T-helper 2 cell (primary cell): ENCODE results near the gene CFAP299.
A peak's percentile ranks its signal among the peaks of the same experiment; 100 is the strongest.
"Not testable (repeated sequence)": the region's sequence is repeated elsewhere in the genome, so short reads cannot be mapped to it uniquely, and the experiment has no call there.

Source experiments
- DNase-seq, 5 experiments: peaks; one replicate each; pipeline versions ENCODE4 v3.0.0 to v3.0.0-alpha.2; 2012 to 2022

CFAP299 gene

DNA sequence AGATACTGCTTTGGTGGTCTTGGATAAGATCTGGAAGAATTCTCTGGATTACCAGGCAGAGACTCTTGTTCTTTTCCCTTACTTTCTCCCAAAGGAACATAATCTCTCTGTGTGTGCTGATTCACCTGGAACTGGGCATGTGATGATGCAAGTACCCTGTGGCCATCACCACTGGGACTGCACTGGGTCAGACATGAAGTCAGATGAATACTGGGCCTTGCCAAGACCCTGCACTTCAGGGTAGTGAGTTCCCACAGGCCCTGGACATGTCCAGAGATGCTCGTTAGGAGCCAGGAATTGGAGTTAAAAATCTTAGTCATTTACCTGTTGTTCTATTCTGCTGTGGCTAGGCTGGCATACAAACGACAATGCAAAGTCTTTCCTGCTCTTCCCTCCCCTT is 404.8 kb downstream of the CFAP299 start:
- DNase-seq: no peak

DNA sequence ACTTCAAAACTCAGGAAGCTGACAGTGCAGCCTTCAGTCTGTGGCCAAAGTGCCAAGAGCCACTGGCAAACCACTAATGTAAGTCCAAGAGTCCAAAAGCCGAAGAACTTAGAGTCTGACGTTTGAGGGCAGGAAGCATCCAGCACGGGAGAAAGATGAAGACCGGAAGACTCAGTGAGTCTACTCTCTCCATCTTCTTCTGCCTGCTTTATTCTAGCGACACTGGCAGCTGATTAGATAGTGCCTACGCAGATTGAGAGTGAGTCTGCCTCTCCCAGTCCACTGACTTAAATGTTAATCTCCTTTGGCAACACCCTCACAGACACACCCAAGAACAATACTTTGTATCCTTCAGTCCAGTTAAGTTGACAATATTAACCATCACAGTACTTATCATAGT is 414.0 kb downstream of the CFAP299 start:
- not testable (repeated sequence) for DNase-seq

DNA sequence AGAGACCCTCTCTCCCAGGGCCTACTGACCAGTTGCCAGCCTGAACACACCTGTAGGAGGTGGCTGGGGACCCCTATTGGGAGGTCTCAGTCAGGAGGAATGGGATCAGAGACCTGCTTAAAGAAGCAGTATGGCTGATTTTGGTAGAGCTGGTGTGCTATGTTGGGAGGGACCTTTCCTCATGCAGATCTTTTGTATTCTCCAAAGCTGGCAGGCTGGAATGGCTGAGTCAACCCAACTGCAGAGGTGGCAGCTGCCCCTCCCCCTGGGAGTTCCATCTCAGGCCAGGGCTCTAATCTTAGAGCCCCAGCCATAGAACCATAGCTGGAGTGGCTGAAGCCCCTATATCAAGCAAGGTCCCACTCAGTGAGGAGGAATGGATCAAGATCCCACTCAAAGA is 415.7 kb downstream of the CFAP299 start:
- DNase-seq: no peak

DNA sequence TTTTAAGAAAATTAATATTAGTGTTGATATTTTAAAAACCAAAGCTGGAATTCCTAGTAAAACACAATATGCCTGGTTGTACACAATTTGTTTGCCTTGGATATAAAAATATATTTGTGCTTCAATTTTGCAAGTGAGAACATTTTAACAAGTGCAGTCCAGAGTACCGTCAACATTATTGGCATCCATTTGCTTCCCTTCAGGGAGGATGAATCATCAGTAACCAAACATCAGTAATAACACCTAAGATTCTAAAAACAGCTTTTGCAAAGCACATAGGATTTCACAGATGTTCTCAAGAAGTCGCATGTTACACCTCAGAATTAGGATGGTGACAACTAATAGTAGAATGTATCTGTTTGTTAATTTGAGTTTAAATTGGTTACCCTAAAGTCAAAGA is 432.4 kb downstream of the CFAP299 start:
- no peak for DNase-seq

DNA sequence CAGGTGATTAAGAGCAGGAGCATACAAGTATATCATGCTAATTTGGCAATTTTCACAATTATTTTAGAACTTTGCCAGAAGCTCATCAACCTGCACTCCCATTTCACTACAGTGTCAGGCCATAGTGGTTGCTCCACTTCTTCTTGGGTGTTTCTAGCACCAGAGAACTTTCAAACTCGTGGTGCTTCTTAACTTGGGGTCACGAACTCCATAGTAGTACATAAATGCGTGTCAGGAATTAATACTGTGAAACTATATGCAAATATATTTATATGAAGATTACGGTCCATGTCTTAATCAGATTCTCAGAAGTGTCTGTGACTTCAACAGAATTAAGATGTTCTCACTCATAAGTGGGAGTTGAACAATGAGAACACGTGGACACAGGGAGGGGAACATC is 440.6 kb downstream of the CFAP299 start:
- DNase-seq: no peak

DNA sequence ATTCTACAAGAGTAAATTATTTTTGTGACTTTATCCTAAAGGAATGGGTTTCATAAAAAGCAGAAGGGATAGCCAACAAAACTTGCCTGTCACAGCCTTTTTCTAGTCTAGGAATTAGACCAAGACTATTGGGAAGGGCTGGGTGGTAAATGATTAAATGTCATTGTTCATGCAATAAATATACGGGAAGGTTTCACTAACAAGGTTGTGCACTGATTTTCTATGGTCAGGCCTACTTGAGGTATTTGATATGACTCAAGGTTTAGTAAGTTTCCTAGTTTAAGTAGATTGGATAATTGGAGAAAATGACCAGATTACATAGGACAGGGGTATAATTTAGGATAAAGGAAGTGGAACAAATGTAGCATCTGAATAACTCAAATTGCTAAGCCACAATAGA is 445.9 kb downstream of the CFAP299 start:
- DNase-seq: no peak

DNA sequence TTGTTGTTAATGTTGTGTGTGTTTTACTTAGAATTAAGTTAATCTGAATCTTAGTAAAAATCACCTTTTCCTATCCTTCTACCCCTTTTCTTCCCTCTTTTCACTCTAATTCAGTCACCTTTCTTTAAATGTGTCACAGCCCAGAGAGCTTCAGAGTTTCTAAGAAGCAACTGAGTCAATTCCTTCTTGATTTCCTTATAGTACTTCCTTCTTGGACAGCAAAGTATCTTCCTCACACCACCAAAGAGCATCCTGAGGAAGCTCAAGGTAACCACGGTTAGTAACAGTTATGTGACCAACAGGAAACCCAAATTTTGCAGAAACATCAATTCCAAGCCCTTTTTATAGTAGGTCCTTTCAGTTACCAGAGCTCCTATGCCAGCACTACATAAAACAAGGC is 451.8 kb downstream of the CFAP299 start:
- peak in 1 of 5 experiments; percentile 12 for DNase-seq

DNA sequence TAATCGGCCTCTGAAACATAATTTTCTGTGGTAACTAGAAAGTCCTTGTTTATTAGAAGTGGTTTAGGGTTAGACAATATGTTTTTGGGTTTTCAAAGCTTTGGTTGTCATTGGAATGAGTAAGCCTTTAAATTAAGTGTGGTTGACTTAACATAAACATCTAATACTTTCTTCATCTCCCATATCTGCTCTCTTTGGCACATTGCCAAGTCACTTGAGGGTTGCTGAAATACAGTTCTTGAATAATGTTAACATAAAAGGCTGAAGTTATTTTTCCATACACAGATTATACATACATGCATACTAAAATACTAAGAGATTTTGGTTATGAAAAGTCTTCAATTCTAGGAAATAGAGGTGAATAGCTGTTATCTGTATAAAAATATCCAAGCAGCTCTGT is 453.3 kb downstream of the CFAP299 start:
- no peak for DNase-seq

DNA sequence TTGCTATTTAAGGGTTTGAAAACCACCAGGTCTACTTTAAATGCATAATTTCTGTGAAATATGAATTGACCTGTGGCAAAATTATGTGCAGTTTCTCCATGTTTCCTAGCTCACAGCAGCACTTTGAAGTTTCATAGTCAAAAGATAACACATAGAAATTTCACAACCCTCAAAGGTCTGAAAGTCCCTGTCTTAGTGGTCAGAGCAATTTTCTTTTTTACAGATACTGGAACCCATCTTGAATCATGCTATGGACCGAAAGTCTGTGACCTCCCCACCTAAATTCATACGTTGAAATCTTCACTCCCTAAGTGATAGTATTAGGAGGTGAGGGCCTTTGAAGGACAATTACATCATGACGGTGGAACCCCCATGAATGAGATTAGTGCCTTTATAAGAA is 454.6 kb downstream of the CFAP299 start:
- DNase-seq: no peak

DNA sequence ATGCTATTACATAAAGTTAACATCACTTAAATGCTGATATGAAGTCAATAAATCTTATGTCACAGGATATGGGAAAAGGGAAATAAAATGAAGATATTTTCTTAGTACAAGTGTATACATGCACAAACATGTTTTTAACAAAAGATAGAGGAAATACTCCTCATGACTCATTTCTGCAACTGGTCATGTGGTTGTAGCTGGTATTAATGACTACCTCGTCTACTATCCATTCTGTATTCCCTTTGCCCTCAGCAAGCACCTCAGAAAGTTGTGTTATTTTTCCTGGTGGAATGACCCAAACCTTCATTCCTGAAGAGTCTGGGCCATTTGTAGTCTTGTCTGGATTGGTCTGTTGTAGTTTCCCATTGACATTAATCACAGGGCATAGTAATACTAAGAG is 458.1 kb downstream of the CFAP299 start:
- DNase-seq: not testable (repeated sequence)

DNA sequence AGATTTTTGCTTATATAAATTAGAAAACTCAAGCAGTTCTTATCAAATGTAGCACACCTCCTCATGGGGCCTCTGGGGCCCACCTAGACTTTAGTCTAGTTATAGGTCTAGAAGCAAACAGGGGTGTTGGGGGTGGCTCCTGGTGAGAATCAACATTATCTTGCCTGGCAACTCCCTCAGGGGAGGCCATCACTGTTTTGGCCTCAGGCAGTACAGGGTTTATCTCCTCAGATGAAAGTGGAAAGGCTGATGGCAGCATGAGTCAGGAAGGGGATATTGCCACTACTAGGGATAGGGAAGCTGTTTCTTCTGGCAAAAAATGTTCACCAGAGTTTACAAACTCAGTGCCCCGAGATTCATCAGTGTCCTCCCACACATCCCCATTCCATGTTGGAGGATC is 462.6 kb downstream of the CFAP299 start:
- DNase-seq: peak in 1 of 5 experiments; percentile 4

DNA sequence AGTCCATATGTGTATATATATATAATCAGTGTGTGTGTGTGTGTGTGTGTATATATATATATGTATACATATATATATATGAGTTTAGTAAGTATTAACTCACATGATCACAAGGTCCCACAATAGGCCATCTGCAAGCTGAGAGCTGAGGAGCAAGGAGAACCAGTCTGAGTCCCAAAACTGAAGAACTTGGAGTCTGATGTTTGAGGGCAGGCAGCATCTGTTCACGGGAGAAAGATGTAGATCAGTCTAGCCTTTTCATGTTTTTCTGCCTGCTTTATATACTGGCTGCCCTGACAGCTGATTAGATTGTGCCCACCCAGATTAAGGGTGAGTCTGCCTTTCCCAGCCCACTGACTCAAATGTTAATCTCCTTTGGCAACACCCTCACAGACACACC is 465.2 kb downstream of the CFAP299 start:
- peak in 1 of 5 experiments; percentile 12 for DNase-seq

DNA sequence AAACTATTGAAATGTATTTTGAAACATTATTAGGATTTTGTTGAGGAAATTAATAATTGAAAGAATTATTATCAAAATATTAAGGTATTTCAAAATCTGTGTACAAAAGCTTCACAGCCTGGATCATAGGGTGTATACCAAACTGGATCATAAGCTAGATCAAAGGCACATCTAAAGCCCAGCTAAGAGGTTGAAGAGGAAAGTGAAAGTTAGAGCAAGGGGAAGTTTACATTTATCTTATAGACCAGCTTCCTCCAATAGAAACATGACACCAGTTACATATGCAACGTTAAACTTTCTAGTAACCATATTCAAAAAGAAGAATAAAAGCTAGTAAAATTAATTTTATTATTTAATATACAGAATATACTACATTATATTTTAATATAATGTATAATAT is 467.8 kb downstream of the CFAP299 start:
- no peak for DNase-seq

DNA sequence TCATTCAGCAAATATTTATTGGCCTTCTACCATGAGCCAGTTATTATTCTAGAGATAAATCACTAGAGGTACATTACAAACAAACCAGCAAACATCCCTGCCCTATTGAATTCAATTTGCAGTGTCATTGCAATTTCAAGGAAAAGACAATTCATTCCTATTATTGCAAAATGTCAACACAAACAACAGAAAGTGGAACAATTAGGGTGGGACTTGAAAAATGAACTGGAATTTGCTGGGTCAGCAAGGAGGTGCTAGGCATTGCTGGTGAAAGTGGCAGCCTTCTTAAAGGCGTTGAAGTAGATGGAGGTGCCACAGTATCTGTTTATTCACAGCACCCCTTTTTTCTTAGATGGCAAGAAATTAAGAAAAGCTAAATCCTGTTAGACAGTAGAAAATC is 470.9 kb downstream of the CFAP299 start:
- DNase-seq: no peak

DNA sequence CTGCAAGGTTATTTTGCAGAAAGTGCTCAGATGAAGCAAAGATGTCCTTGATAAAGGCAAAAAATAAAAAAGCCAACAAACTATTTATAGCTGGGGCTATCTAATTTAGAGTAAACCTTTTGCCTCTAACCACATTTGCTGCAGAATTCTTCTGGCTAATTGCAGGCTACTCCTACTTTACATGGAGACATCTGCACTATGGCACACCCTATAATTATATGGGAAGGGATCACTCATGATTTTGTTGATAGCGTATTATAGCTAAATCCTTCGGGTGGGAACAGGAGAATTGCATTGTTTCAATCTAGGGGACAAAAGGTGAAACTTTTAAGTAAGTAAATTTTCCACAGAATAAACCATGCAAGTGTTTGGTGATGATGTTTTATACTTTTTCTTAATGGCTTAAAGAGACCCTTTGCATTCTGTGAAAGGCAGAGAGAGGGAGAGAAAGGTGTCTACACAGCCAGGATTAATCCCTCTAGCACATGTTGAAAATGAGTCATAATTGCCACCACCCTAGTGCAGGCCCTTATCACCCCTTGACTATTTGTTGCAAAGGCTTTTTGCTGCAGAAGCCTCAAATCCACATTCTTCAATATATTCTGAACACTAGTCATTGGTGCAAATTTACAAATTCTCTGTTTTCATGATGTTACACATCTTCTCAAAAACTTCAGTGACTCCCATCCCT is 473.7 kb downstream of the CFAP299 start:
- DNase-seq: no peak

DNA sequence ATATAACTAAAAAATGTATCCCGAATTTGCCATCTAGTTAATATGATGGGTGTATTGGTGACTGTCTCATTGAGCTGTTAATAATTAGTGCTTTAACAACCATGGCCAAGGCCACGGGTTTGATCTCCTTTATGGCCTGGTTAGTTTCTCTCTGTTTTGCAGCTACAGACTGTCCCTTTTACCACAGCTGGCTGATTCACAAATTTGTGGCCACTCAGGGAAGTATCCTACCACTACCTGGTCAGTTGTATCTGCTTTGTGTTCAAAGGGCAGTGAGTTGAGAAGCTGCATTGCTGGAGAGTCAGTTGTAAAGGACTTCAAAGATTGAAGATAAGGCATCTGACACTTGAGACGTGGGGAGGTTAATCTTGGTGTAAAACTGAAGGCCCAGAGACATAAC is 475.9 kb downstream of the CFAP299 start:
- DNase-seq: no peak

DNA sequence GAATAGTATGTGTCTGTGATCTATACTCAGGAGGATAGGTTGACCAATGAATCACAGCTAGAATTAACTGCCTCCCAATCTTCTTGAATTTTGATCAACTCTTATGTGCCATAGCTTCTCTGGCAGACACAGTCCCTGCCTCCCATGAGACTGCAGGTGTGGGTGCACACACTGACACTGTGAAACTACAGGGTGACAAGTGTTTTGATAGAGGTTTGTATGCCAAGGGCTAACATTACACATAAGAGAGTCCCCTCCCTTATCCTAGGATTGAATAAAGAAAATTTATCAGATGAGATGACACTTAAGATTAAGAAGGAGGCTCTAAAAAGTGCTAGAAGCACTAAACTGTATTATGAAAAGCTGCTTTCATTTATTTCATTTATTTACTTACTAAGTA is 476.6 kb downstream of the CFAP299 start:
- DNase-seq: no peak

DNA sequence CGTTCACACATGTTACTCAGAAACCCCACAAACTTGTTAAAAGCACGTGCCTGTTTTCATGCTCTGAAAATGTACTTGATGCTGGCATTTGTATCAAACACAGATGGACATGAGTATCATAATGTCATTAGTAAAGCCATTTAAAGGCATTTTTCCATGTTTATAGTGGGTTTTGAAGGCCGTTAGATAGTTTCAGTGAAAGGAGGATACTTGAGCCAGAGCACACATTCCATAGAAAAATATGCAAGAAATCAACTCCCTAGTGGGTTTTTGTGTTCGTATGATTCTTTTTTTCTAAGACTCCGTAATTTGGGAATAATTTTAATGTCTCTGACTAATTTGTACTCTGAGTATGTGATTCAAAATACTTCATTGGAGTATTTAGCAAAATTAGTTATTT is 478.7 kb downstream of the CFAP299 start:
- DNase-seq: no peak

DNA sequence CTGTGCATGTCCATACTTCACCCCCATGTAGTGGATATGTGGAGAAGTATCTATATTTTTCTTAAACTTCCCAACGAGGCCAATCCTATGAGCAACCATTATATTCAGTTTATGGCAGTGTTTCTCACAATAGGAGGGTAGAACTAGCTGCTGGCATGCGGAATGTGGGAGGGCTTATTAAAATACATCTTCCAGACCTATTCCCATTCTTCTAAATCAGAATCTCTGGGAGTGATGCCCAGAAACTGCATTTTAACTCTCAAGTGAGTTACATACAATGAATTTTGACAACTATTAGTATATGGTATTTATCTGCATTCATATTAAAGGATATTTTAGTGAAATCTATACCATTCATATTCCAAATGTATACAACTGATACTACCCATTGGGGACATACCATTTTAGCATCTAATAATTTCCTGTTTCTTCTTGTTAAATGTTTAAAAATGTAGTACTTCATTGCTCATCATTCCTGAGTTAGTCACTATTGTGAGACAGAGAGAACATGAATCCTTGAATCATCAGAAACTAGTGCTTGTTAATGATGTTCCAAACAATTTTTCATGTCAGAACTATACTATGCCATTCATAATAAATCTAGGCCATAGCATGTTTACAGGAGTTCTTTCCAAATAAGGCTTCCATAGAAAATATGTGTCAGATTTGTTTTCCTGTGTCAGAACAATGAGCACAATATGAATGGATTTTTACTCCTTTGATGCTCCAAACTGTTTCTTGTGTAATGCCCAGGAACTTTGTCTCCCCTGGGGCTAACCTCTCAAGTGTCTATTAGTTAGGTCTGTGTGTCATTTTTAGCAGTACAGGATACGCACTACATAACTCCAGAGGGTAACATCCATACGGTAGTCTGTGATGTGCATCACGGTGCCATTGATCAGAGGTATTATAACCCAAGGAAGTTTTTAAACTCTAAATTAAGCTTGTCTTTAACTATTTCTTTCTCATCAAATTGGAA is 496.1 kb downstream of the CFAP299 start:
- DNase-seq: no peak

DNA sequence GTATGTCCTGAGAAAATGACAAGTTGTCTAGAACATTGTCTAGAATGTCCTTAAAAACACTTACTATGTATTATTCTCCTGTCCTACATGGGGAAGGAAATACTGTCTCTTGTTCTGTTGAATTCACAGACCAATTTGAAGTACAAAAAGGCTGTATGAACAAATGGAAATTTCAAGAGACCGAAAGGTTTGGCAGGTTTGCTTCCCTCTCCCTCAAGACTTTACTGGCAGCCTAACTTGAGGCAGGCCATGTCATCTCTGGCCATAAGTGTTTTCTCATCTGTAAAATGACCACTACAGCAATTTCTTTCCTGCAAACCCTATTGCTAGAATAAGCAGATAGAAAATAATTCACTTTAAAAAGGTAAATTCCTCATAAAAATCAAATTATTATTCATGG is 503.8 kb downstream of the CFAP299 start:
- DNase-seq: no peak

DNA sequence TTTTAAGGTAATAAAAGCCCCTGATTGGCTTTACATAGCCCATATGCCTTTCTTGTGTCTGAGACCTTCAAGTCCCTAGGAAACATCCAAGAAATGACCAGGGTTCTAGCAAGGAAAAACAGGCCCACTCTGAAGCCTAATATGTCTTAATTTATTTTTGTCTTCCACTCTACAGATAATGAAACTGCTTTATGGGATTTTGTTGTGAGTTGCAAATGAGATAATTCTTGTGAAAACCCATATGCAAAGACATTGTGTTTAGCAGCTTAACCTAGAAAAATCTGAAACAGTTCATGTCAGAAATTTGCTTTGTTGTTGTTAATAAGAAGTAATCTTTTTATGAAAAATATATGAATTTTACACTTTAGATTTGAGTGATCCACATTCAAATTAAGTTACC is 504.3 kb downstream of the CFAP299 start:
- no peak for DNase-seq

DNA sequence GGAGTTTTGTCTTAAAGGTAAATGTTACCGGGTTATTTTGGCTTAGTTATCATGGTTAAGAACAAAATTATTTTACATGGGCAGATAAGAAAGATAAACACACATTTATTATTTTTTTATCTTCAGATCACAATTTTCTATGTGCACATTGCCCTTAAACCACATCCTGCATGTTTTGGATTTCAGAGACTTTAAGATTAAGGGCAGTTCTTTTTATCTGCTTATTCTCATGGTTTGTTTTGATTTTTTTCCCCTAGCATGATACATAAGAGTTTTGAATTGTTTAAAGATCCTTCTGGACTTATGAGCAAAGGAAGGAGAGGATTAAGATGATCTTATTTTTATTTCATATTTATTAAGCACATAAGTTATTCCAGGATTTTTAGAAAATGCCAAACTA is 504.9 kb downstream of the CFAP299 start:
- peak in 1 of 5 experiments; percentile 33 for DNase-seq

DNA sequence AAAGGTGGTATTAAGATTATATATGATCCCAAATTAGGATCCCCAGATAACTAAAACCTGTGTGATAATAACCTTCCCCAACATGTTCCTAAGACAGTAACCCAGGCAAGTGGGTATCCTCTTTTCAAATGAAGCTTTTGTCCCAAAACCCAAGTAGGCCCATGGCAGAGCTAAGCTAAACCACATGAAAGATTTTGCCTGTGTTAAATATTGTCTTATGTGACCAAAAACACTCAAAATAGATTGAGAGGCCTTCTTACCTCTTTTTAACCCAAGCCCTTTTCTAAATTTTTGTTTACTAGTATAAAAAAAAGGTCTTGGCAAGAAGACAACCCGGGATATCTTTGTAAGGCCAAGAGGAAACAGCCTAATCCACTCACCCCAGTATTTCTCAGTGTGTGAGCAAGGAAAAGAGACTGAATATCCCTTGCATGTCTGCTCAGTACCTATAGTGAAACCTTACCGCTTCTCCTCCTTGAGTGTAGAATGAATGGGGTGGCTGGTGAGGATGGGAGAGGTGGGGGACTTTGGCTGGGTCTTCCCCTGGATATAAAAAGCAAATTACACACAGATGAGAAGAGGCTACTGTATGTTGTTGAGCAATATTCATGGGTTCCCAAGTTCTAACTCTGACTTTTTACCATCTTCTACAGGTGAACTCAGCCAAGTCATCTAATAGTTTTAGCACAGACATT is 506.2 kb downstream of the CFAP299 start:
- no peak for DNase-seq
